Measurements from ENCODE around the gene HELQ. TPM values are rescaled to one million over a fixed set of nuclear protein-coding genes. Genes with fewer than 3 reads are reported as not detected.

HELQ gene
- total and polyA plus RNA-seq, 10 of the 15 experiments (the other 5 are each of a cell fraction or from before 2014, with no cell fraction given) = 4.5 to 13.3 (median 10.6) TPM

DNA sequence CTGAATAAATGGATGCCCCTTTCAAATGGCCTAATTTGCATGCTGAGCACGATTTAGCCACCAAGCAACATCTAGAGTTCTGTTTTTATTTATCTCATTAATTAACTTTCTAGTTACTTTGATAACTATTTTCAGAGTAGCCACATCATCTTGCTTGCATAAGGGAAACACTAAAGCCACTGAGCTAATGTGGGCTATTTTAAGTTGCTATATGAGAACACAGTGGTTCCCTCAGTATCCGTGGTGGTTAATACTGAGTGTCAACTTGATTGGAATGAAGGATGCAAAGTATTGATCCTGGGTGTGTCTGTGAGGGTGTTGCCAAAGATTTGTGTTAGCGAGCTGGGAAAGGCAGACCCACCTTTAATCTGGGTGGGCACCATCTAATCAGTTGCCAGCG, 95.6 kb downstream of the HELQ start:
- whole genome bisulfite sequencing (ENCODE audit: insufficient coverage, insufficient replicate concordance, low lambda C conversion rate, missing lambda C conversion rate) = 72% methylated on average over 4 of the region's 4 CpGs
- no peaks in the 10 kb centered on the region for H3K9me3 ChIP-seq (replicated peaks; ENCODE audit: control insufficient read depth, insufficient read depth, low read length)
- no peak overlapping the region for H3K4me2 ChIP-seq (ENCODE audit: control insufficient read depth, insufficient read depth)
- H3K9ac ChIP-seq (ENCODE audit: control insufficient read depth, insufficient read depth, low read length) = no peak overlapping the region
- ChIA-PET POLR2A (no interaction called here), CTCF (no interaction called here), RAD21 (ENCODE audit: unreplicated experiment) (no interaction called here), SMC1A (ENCODE audit: uncharacterized antibody, unreplicated experiment) (no interaction called here)
- H2AFZ ChIP-seq (ENCODE audit: control insufficient read depth, low read depth, low read length) = no peak overlapping the region
- no TSS peak for BruUV-seq (replicated peaks)
- in situ Hi-C loops (cut with MboI) = no loop called here
- intact Hi-C loops (cut with micrococcal nuclease; ENCODE audit: unreplicated experiment) = loop anchor here (5.0 kb wide), 2 partner anchors 82 to 282 kb away; no protein-coding TSS in a partner anchor
- H3K4me1 ChIP-seq (ENCODE audit: control insufficient read depth, insufficient read depth, low read length) = no peaks in the 10 kb centered on the region
- TF ChIP-seq CREB1 (IDR thresholded peaks at IDR 0.05; ENCODE audit: low read depth) (no peak), CEBPB (IDR thresholded peaks at IDR 0.05; ENCODE audit: borderline replicate concordance in 1 of 2, low read depth in 2 of 2, low read length in 2 of 2) (no peak), BMI1 (IDR thresholded peaks at IDR 0.05; ENCODE audit: borderline replicate concordance) (no peak), EED (IDR thresholded peaks at IDR 0.05; ENCODE audit: low read depth) (no peak), RUNX3 (IDR thresholded peaks at IDR 0.05; ENCODE audit: low read length) (no peak)
- no peaks in the 10 kb centered on the region for H4K20me1 ChIP-seq (ENCODE audit: control insufficient read depth, insufficient read depth)
- FAIRE-seq (peak; percentile 44), ATAC-seq (no peak), DNase-seq (ENCODE audit: low read depth, low spot score) (no peak)
- no peaks in the 10 kb centered on the region for H3K36me3 ChIP-seq (ENCODE audit: control insufficient read depth in 2 of 2, insufficient read depth in 2 of 2, low read length in 1 of 2)
- no peaks in the 10 kb centered on the region for H3K79me2 ChIP-seq (ENCODE audit: control insufficient read depth, insufficient read depth, low read length)
- no peak overlapping the region for H3K4me3 ChIP-seq
- no peak overlapping the region for H3K27ac ChIP-seq (ENCODE audit: control insufficient read depth, insufficient read depth)
- H3K27me3 ChIP-seq (replicated peaks in 1 of 2; ENCODE audit: control insufficient read depth in 2 of 2, insufficient read depth in 2 of 2, low read length in 1 of 2) = no peaks in the 10 kb centered on the region

- H3K9me3 ChIP-seq (replicated peaks; ENCODE audit: control insufficient read depth, insufficient read depth, low read length) = no peaks in the 10 kb centered on the region
- no peak for ATAC-seq
- no peak overlapping the region for H3K27ac ChIP-seq (ENCODE audit: control insufficient read depth, insufficient read depth)
- H3K36me3 ChIP-seq (ENCODE audit: control insufficient read depth in 2 of 2, insufficient read depth in 2 of 2, low read length in 1 of 2) = no peaks in the 10 kb centered on the region
- ChIA-PET SMC1A (ENCODE audit: uncharacterized antibody, unreplicated experiment) (no interaction called here), POLR2A (no interaction called here), RAD21 (ENCODE audit: unreplicated experiment) (no interaction called here), CTCF (interaction anchor here (0.6 to 1.2 kb wide), 2 partner anchors 74 to 98 kb away, joined by 3 to 5 read pairs; partner anchors contain the start of gene COQ2)
- TF ChIP-seq RB1 (IDR thresholded peaks at IDR 0.05; ENCODE audit: borderline replicate concordance) (no peak), TCF7 (IDR thresholded peaks at IDR 0.05; ENCODE audit: borderline replicate concordance) (no peak), NRF1 (conservative IDR thresholded peaks at IDR 0.05; ENCODE audit: low read depth, low read length) (no peak), SRF (IDR thresholded peaks at IDR 0.05; ENCODE audit: low read depth in 2 of 2, low read length in 2 of 2) (no peak), YBX1 (IDR thresholded peaks at IDR 0.05) (no peak), ETV6 (conservative IDR thresholded peaks at IDR 0.05 in 1 of 2, IDR thresholded peaks at IDR 0.05 in 1 of 2; ENCODE audit: borderline replicate concordance in 1 of 2, low read depth in 1 of 2) (no peak), ZBED1 (IDR thresholded peaks at IDR 0.05; ENCODE audit: borderline replicate concordance) (no peak)
- no peak overlapping the region for H3K4me2 ChIP-seq (ENCODE audit: control insufficient read depth, insufficient read depth)
- no peaks in the 10 kb centered on the region for H3K27me3 ChIP-seq (replicated peaks in 1 of 2; ENCODE audit: control insufficient read depth in 2 of 2, insufficient read depth in 2 of 2, low read length in 1 of 2)
- H2AFZ ChIP-seq (ENCODE audit: control insufficient read depth, low read depth, low read length) = no peak overlapping the region
- no peak for DNase-seq (ENCODE audit: low read depth, low spot score)
- H3K4me3 ChIP-seq = no peak overlapping the region
- in situ Hi-C loops (cut with MboI) = no loop called here
- WGBS (ENCODE audit: insufficient coverage, insufficient replicate concordance, low lambda C conversion rate, missing lambda C conversion rate) = 35% methylated on average over 1 of the region's 1 CpG
- no peak for FAIRE-seq
- no peak overlapping the region for H3K9ac ChIP-seq (ENCODE audit: control insufficient read depth, insufficient read depth, low read length)
- H4K20me1 ChIP-seq (ENCODE audit: control insufficient read depth, insufficient read depth) = no peaks in the 10 kb centered on the region
- no TSS peak for BruUV-seq (replicated peaks)
- no peaks in the 10 kb centered on the region for H3K79me2 ChIP-seq (ENCODE audit: control insufficient read depth, insufficient read depth, low read length)
- intact Hi-C loops (cut with micrococcal nuclease; ENCODE audit: unreplicated experiment) = no loop called here
- no peaks in the 10 kb centered on the region for H3K4me1 ChIP-seq (ENCODE audit: control insufficient read depth, insufficient read depth, low read length)
These were observed 97.2 kb downstream of the HELQ start for GRCh38 chr4:83358410-83358809.
